Measurements from ENCODE around the gene TAB3.

Gene TAB3

GRCh38 chrX:30816079-30816478 lies 73.0 kb downstream of the TAB3 start:
- TF ChIP-seq CTCF (IDR thresholded peaks at IDR 0.05): no peak
- H3K27ac Mint-ChIP-seq: no peak overlapping the region
- DNase-seq: no peak
- H3K27me3 Mint-ChIP-seq (ENCODE audit: low read depth, poor library complexity): no peaks in the 10 kb centered on the region
- no peak overlapping the region for H3K4me3 Mint-ChIP-seq
- H3K9me3 Mint-ChIP-seq: peaks cover 12% of the 10 kb centered on the region
- no peaks in the 10 kb centered on the region for H3K4me1 Mint-ChIP-seq
- H3K36me3 Mint-ChIP-seq (ENCODE audit: low read depth): no peaks in the 10 kb centered on the region

GRCh38 chrX:30814978-30815377 lies 74.1 kb downstream of the TAB3 start:
- no peak for TF ChIP-seq CTCF (IDR thresholded peaks at IDR 0.05)
- H3K27ac Mint-ChIP-seq: no peak overlapping the region
- no peaks in the 10 kb centered on the region for H3K36me3 Mint-ChIP-seq (ENCODE audit: low read depth)
- H3K4me3 Mint-ChIP-seq: no peak overlapping the region
- no peaks in the 10 kb centered on the region for H3K4me1 Mint-ChIP-seq
- no peak for DNase-seq
- no peaks in the 10 kb centered on the region for H3K27me3 Mint-ChIP-seq (ENCODE audit: low read depth, poor library complexity)
- peaks cover 12% of the 10 kb centered on the region for H3K9me3 Mint-ChIP-seq

- H3K9me3 Mint-ChIP-seq: peaks cover 10% of the 10 kb centered on the region
- H3K36me3 Mint-ChIP-seq (ENCODE audit: low read depth): no peaks in the 10 kb centered on the region
- H3K27me3 Mint-ChIP-seq (ENCODE audit: low read depth, poor library complexity): no peaks in the 10 kb centered on the region
- DNase-seq: no peak
- no peak overlapping the region for H3K4me3 Mint-ChIP-seq
- no peaks in the 10 kb centered on the region for H3K4me1 Mint-ChIP-seq
- H3K27ac Mint-ChIP-seq: no peak overlapping the region
- no peak for TF ChIP-seq CTCF (IDR thresholded peaks at IDR 0.05)
These were observed 76.7 kb downstream of the TAB3 start for GRCh38 chrX:30812326-30812725.

- Mint-ChIP-seq H3K9me3 (peaks cover 11% of the 10 kb centered on the region), H3K4me3 (no peak overlapping the region), H3K27me3 (ENCODE audit: low read depth, poor library complexity) (no peaks in the 10 kb centered on the region), H3K27ac (no peak overlapping the region), H3K36me3 (ENCODE audit: low read depth) (no peaks in the 10 kb centered on the region), H3K4me1 (no peaks in the 10 kb centered on the region)
- no peak for DNase-seq
- TF ChIP-seq CTCF (IDR thresholded peaks at IDR 0.05): no peak
These were observed 82.8 kb downstream of the TAB3 start for GRCh38 chrX:30806187-30806728.

GRCh38 chrX:30804462-30804861 lies 84.6 kb downstream of the TAB3 start:
- no peak overlapping the region for H3K27ac Mint-ChIP-seq
- no peaks in the 10 kb centered on the region for H3K4me1 Mint-ChIP-seq
- H3K27me3 Mint-ChIP-seq (ENCODE audit: low read depth, poor library complexity): no peaks in the 10 kb centered on the region
- no peaks in the 10 kb centered on the region for H3K36me3 Mint-ChIP-seq (ENCODE audit: low read depth)
- DNase-seq: no peak
- H3K4me3 Mint-ChIP-seq: no peak overlapping the region
- no peak for TF ChIP-seq CTCF (IDR thresholded peaks at IDR 0.05)
- H3K9me3 Mint-ChIP-seq: peaks cover 6% of the 10 kb centered on the region

- no peaks in the 10 kb centered on the region for H3K4me1 Mint-ChIP-seq
- H3K4me3 Mint-ChIP-seq: no peak overlapping the region
- peaks cover 3% of the 10 kb centered on the region for H3K9me3 Mint-ChIP-seq
- no peak for TF ChIP-seq CTCF (IDR thresholded peaks at IDR 0.05)
- H3K27me3 Mint-ChIP-seq (ENCODE audit: low read depth, poor library complexity): peaks cover 4% of the 10 kb centered on the region
- no peak overlapping the region for H3K27ac Mint-ChIP-seq
- no peaks in the 10 kb centered on the region for H3K36me3 Mint-ChIP-seq (ENCODE audit: low read depth)
- no peak for DNase-seq
These were observed 88.2 kb downstream of the TAB3 start for GRCh38 chrX:30800901-30801300.

Measured in nephron progenitor cell (in vitro differentiated cells).